CD4-positive, alpha-beta T cell (primary cell): ENCODE data around the gene TMEM131L. TPM values are rescaled to one million over a fixed set of nuclear protein-coding genes. Genes with fewer than 3 reads are reported as not detected.

Source experiments
- ATAC-seq: fragments of 200-7000 bp; cut with Tn5 transposase; one replicate; pipeline ENCODE4 v1.10.0; 2022; ENCODE audit warnings: mild to moderate bottlenecking; ENCODE audit not compliant: poor library complexity
- CTCF ChIA-PET: fragments of 350-600 bp; sonication (Branson Sonifier 250); formaldehyde crosslinking; loops from one replicate; lab custom pipeline; 2021; ENCODE audit warnings: antibody characterized with exemption, inconsistent platforms; lab: Charles Lee
- POLR2A ChIA-PET: fragments of 350-600 bp; sonication (Branson Sonifier 250); formaldehyde crosslinking; loops from one replicate; lab custom pipeline; 2021; ENCODE audit warnings: antibody characterized with exemption, inconsistent platforms; lab: Charles Lee
- DNase-seq, 14 experiments: peaks; one replicate each; pipeline ENCODE4 v3.0.0-alpha.2; 2013 to 2020; ENCODE audit warnings: mixed read lengths in 2 of 14
- H3K27ac ChIP-seq, 2 donors: one replicate each; pipeline versions ENCODE4 v1.5.1 to v1.7.0; 2013; ENCODE audit warnings: low read length in 2 of 2, low read depth in 1 of 2, mild to moderate bottlenecking in 1 of 2
- H3K27me3 ChIP-seq, 2 experiments: 1 replicate in 1 of 2; 2 replicates in 1 of 2; pipeline versions ENCODE4 v1.6.1 to v1.7.0; 2013; ENCODE audit warnings: low read length in 2 of 2, control low read depth in 1 of 2, mild to moderate bottlenecking in 1 of 2, moderate library complexity in 1 of 2; ENCODE audit not compliant: insufficient read depth in 2 of 2, control insufficient read depth in 1 of 2
- H3K36me3 ChIP-seq: one replicate; pipeline ENCODE4 v1.6.1; 2013; ENCODE audit warnings: low read length, control low read depth; ENCODE audit not compliant: insufficient read depth
- H3K4me1 ChIP-seq: one replicate; pipeline ENCODE4 v1.6.1; 2013; ENCODE audit warnings: low read length, control low read depth; ENCODE audit not compliant: insufficient read depth
- H3K4me3 ChIP-seq: one replicate; pipeline ENCODE4 v1.5.1; 2013; ENCODE audit warnings: mild to moderate bottlenecking, low read length, moderate library complexity
- H3K9me3 ChIP-seq, 2 experiments: 1 replicate in 1 of 2; 2 replicates in 1 of 2; pipeline versions ENCODE4 v1.6.1 to v1.7.0; 2013; ENCODE audit warnings: low read length in 2 of 2, mild to moderate bottlenecking in 2 of 2, control low read depth in 1 of 2, moderate library complexity in 1 of 2; ENCODE audit not compliant: control insufficient read depth in 1 of 2, insufficient read depth in 1 of 2
- H3K27ac Mint-ChIP-seq: one replicate; pipeline ENCODE4 v1.8.0; 2020; ENCODE audit warnings: mixed read lengths
- H3K27me3 Mint-ChIP-seq: one replicate; pipeline ENCODE4 v1.8.0; 2021; ENCODE audit warnings: mixed read lengths
- H3K36me3 Mint-ChIP-seq: one replicate; pipeline ENCODE4 v1.8.0; 2021; ENCODE audit warnings: low read depth, mixed read lengths
- H3K4me1 Mint-ChIP-seq: one replicate; pipeline ENCODE4 v1.8.0; 2021; ENCODE audit warnings: low read depth, mixed read lengths
- H3K4me3 Mint-ChIP-seq: one replicate; pipeline ENCODE4 v1.8.0; 2020; ENCODE audit warnings: mild to moderate bottlenecking, mixed read lengths
- H3K9me3 Mint-ChIP-seq: one replicate; pipeline ENCODE4 v1.8.0; 2020; ENCODE audit warnings: mixed read lengths
- intact Hi-C, 2 experiments: fragments of 100-400 bp; cut with DNase I in 1 of 2; cut with micrococcal nuclease in 1 of 2; formaldehyde crosslinking; loops; one replicate each; pipeline versions ENCODE4 v1.15.1 to v1.9.0; 2023 to 2025; cut with DNase I, micrococcal nuclease
- total RNA-seq, 174 experiments: library from RNA in 2 of 174; stranded (reverse) in 2 of 174; gene quantifications; one replicate each; pipeline ENCODE4 v1.2.3 and lab custom pipeline; 2021 to 2026
- TF ChIP-seq, protein P1 (sequence below): fragments of 200-600 bp; IDR thresholded peaks from one replicate; pipeline ENCODE4 v1.8.0; 2022; ENCODE audit warnings: antibody characterized with exemption, mild to moderate bottlenecking

TMEM131L gene
- total RNA-seq, 2 experiments from 2014 or later, result 101 to 106 TPM

DNA sequence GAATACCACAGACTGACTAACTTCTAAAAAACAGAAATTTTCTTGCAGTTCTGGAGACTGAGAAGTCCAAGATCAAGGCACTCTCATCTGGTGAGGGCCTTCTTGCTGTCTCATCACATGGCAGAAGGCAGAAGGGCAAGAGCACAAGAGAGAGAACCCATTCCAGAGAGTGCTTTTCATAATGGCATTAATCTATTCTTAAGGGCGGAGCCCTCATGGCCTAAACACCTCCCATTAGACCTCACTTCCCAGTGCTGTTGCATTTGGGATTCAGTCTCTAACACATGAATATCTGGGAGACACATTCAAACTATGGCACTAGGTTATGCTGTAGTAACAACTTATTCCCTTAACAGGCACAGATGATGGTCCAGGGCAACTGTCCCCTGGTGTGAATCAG lies 180.8 kb downstream of the TMEM131L start:
- TF ChIP-seq, protein P1, sequence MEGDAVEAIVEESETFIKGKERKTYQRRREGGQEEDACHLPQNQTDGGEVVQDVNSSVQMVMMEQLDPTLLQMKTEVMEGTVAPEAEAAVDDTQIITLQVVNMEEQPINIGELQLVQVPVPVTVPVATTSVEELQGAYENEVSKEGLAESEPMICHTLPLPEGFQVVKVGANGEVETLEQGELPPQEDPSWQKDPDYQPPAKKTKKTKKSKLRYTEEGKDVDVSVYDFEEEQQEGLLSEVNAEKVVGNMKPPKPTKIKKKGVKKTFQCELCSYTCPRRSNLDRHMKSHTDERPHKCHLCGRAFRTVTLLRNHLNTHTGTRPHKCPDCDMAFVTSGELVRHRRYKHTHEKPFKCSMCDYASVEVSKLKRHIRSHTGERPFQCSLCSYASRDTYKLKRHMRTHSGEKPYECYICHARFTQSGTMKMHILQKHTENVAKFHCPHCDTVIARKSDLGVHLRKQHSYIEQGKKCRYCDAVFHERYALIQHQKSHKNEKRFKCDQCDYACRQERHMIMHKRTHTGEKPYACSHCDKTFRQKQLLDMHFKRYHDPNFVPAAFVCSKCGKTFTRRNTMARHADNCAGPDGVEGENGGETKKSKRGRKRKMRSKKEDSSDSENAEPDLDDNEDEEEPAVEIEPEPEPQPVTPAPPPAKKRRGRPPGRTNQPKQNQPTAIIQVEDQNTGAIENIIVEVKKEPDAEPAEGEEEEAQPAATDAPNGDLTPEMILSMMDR, result no peak
- H3K4me3 ChIP-seq, result no peak overlapping the region
- no peak for ATAC-seq
- no peaks in the 10 kb centered on the region for H3K9me3 Mint-ChIP-seq
- H3K4me1 Mint-ChIP-seq, result peaks cover 33% of the 10 kb centered on the region
- peaks cover 18% of the 10 kb centered on the region for H3K4me1 ChIP-seq
- ChIA-PET CTCF (interaction anchor here (1.0 kb wide), 1 partner anchor 36 kb away, joined by 3 read pairs; the partner anchor contains the start of gene TLR2), POLR2A (no interaction called here)
- no peak overlapping the region for H3K27ac ChIP-seq
- H3K36me3 ChIP-seq, result no peaks in the 10 kb centered on the region
- intact Hi-C loops, result loop anchor here in 1 of 2 experiments (10.0 kb wide), 1 partner anchor 502 kb away; no protein-coding TSS in a partner anchor
- no peaks in the 10 kb centered on the region for H3K9me3 ChIP-seq
- no peaks in the 10 kb centered on the region for H3K36me3 Mint-ChIP-seq
- DNase-seq, result no peak
- H3K4me3 Mint-ChIP-seq, result no peak overlapping the region
- H3K27me3 Mint-ChIP-seq, result no peaks in the 10 kb centered on the region
- no peaks in the 10 kb centered on the region for H3K27me3 ChIP-seq
- H3K27ac Mint-ChIP-seq, result no peak overlapping the region

DNA sequence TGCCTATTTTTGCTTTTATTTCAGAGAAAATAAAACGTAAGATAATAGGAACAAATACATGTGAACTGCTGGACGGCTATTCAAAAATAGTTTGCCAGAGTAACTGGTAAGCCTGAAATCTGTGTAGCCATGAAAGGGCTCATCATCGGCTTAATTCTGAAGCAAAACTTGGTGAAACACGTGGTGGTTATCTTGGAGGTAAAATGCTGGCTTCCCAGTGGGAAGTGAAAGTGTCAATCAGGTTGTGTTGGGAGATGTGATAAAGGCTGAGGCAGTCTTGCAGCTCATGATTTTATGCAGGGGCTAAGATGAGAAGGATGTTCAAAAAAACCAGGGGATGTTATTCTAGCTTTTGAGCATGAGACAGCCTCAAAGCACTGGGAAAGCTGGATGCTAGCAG lies 181.8 kb downstream of the TMEM131L start:
- no peaks in the 10 kb centered on the region for H3K9me3 Mint-ChIP-seq
- no peak overlapping the region for H3K4me3 Mint-ChIP-seq
- TF ChIP-seq, protein P1, result no peak
- H3K36me3 Mint-ChIP-seq, result no peaks in the 10 kb centered on the region
- ATAC-seq (no peak), DNase-seq (no peak)
- no peaks in the 10 kb centered on the region for H3K9me3 ChIP-seq
- POLR2A ChIA-PET, result interaction anchor here (0.6 kb wide), 1 partner anchor 9 kb away, joined by 3 read pairs; no protein-coding TSS in a partner anchor
- H3K4me1 ChIP-seq, result peaks cover 25% of the 10 kb centered on the region
- H3K27me3 ChIP-seq, result no peaks in the 10 kb centered on the region
- no peak overlapping the region for H3K4me3 ChIP-seq
- H3K36me3 ChIP-seq, result no peaks in the 10 kb centered on the region
- intact Hi-C loops, result loop anchor here in 1 of 2 experiments (10.0 kb wide), 1 partner anchor 503 kb away; no protein-coding TSS in a partner anchor
- no peak overlapping the region for H3K27ac Mint-ChIP-seq
- H3K4me1 Mint-ChIP-seq, result peaks cover 37% of the 10 kb centered on the region
- no peaks in the 10 kb centered on the region for H3K27me3 Mint-ChIP-seq
- CTCF ChIA-PET, result interaction anchor here (1.5 kb wide), 1 partner anchor 8 kb away, joined by 3 read pairs; no protein-coding TSS in a partner anchor
- no peak overlapping the region for H3K27ac ChIP-seq

DNA sequence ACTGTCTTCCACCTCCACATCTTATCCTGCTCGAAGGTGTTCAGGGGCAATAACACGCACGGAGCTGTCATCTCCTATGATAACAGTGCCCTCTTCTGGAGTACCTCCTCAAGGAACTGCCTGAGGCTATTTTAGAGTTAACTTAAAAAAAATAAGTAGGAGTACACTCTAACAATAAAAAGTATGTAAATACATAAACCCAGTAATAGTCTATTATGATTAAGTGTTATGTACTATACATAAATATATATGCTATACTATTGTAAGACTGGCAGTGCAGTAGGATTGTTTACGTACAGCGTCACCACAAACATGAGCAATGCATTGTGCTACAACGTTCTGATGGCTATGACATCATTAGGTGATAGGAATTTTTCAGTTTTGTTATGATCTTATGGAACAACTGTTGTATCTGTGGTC lies 183.4 kb downstream of the TMEM131L start:
- intact Hi-C loops, result loop anchor here in 1 of 2 experiments (10.0 kb wide), 1 partner anchor 505 kb away; no protein-coding TSS in a partner anchor
- Histone ChIP-seq H3K27me3 (no peaks in the 10 kb centered on the region), H3K4me1 (peaks cover 22% of the 10 kb centered on the region), H3K27ac (no peak overlapping the region), H3K36me3 (no peaks in the 10 kb centered on the region), H3K9me3 (no peaks in the 10 kb centered on the region), H3K4me3 (no peak overlapping the region)
- TF ChIP-seq, protein P1, result no peak
- Mint-ChIP-seq H3K9me3 (no peaks in the 10 kb centered on the region), H3K27me3 (no peaks in the 10 kb centered on the region), H3K27ac (no peak overlapping the region), H3K36me3 (no peaks in the 10 kb centered on the region), H3K4me1 (peaks cover 32% of the 10 kb centered on the region), H3K4me3 (no peak overlapping the region)
- DNase-seq (peak in 1 of 14 experiments; percentile 36), ATAC-seq (no peak)
- POLR2A ChIA-PET, result no interaction called here
- CTCF ChIA-PET, result interaction anchor here (1.5 kb wide), 1 partner anchor 9 kb away, joined by 3 read pairs; no protein-coding TSS in a partner anchor
